Smooth muscle cell of trachea (primary cell): ENCODE data around the gene SELENBP1. TPM values are rescaled to one million over a fixed set of nuclear protein-coding genes. Genes with fewer than 3 reads are reported as not detected.

Experiments
- total RNA-seq: library from RNA; depleted of rRNA; stranded (reverse); fragments of >200 nt; gene quantifications from 2 replicates; pipeline ENCODE4 v1.2.1, GENCODE V29; 2014

SELENBP1 gene
- 74.0 and 120 TPM in 2 replicates for total RNA-seq

GRCh38 chr1:151372058-151372934, at the start of gene SELENBP1:
Gene SELENBP1, minus strand, starts transcription at chr1:151372705. Its CDS starts 64 bp downstream, at chr1:151372641.

GRCh38 chr1:151399324-151400171, 27.0 kb upstream of the SELENBP1 start, which contains the start of gene PSMB4:
Gene PSMB4, plus strand, starts transcription at chr1:151399573. Its CDS starts 15 bp downstream, at chr1:151399588.

GRCh38 chr1:151346769-151347522, 25.6 kb downstream of the SELENBP1 start, which contains the start of gene RFX5:
Gene RFX5, minus strand, starts transcription at chr1:151347252. Its CDS starts 932 bp downstream, at chr1:151346320.

GRCh38 chr1:151327223-151327902, 45.1 kb downstream of the SELENBP1 start, which contains the start of gene PI4KB:
Gene PI4KB, minus strand, starts transcription at chr1:151327416. Its CDS starts 10,935 bp downstream, at chr1:151316481.

Other genes with a start within 250 kb of the SELENBP1 start
- gene SEMA6C, start 226.1 kb downstream of the SELENBP1 start, total RNA-seq = 1.2 and 1.3 TPM in 2 replicates
- gene TNFAIP8L2, start 216.1 kb downstream of the SELENBP1 start, total RNA-seq = not detected in 2 replicates
- 5.8 and 6.1 TPM in 2 replicates for gene LYSMD1, start 206.8 kb downstream of the SELENBP1 start, total RNA-seq
- 21.8 and 27.5 TPM in 2 replicates for gene SCNM1, start 206.6 kb downstream of the SELENBP1 start, total RNA-seq
- gene TMOD4, start 196.7 kb downstream of the SELENBP1 start, total RNA-seq = 0.17 and 0.29 TPM in 2 replicates
- gene VPS72, start 182.5 kb downstream of the SELENBP1 start, total RNA-seq = 37.9 and 50.6 TPM in 2 replicates
- gene PIP5K1A, start 174.2 kb downstream of the SELENBP1 start, total RNA-seq = 57.2 and 70.8 TPM in 2 replicates
- gene PSMD4, start 118.0 kb downstream of the SELENBP1 start, total RNA-seq = 205 and 248 TPM in 2 replicates
- gene ZNF687, start 90.4 kb downstream of the SELENBP1 start, total RNA-seq = 13.7 and 19.8 TPM in 2 replicates
- gene PI4KB, start 45.3 kb downstream of the SELENBP1 start, total RNA-seq = 74.1 and 83.8 TPM in 2 replicates
- gene RFX5, start 25.5 kb downstream of the SELENBP1 start, total RNA-seq = 44.9 and 55.1 TPM in 2 replicates
- 319 and 409 TPM in 2 replicates for gene PSMB4, start 26.9 kb upstream of the SELENBP1 start, total RNA-seq
- 17.5 and 25.0 TPM in 2 replicates for gene POGZ, start 86.8 kb upstream of the SELENBP1 start, total RNA-seq
- not detected in 2 replicates for gene CGN, start 138.7 kb upstream of the SELENBP1 start, total RNA-seq
- gene TUFT1, start 167.6 kb upstream of the SELENBP1 start, total RNA-seq = 4.5 and 7.4 TPM in 2 replicates
- 38.3 and 38.5 TPM in 2 replicates for gene SNX27, start 239.3 kb upstream of the SELENBP1 start, total RNA-seq